ENCODE measurements around the gene HORMAD2.
"Not testable (repeated sequence)": the region's sequence is repeated elsewhere in the genome, so short reads cannot be mapped to it uniquely, and the experiment has no call there.

Gene HORMAD2

GRCh38 chr22:30212363-30212995 is 132.2 kb downstream of the HORMAD2 start:
- no peak for DNase-seq

DNA sequence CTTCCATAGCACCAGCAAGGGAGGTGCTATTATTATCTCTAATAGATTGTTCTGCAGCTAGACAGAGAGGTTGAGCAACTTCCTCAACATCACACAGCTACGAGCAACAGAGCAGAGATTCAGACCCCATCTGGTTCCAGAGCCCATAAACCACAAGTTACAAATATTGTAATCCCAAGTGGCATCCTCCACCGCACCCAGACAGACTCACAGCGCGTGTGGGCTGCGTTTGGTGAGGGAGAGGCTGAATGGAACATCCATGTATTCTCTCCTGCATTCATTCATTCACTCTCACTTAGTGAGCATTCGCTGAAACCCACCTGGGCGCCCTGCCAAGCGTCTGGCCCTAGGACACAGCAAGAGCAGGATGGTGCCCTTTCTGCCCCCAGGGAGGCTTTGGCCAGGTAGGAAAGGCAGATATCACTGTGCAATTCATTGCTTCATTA is 132.8 kb downstream of the HORMAD2 start:
- DNase-seq: no peak

GRCh38 chr22:30214703-30215407 is 134.6 kb downstream of the HORMAD2 start:
- DNase-seq: peak; percentile 51

GRCh38 chr22:30216272-30216671 is 136.0 kb downstream of the HORMAD2 start:
- DNase-seq: not testable (repeated sequence)

- DNase-seq: no peak
These were observed 136.4 kb downstream of the HORMAD2 start for GRCh38 chr22:30216710-30217109.

DNA sequence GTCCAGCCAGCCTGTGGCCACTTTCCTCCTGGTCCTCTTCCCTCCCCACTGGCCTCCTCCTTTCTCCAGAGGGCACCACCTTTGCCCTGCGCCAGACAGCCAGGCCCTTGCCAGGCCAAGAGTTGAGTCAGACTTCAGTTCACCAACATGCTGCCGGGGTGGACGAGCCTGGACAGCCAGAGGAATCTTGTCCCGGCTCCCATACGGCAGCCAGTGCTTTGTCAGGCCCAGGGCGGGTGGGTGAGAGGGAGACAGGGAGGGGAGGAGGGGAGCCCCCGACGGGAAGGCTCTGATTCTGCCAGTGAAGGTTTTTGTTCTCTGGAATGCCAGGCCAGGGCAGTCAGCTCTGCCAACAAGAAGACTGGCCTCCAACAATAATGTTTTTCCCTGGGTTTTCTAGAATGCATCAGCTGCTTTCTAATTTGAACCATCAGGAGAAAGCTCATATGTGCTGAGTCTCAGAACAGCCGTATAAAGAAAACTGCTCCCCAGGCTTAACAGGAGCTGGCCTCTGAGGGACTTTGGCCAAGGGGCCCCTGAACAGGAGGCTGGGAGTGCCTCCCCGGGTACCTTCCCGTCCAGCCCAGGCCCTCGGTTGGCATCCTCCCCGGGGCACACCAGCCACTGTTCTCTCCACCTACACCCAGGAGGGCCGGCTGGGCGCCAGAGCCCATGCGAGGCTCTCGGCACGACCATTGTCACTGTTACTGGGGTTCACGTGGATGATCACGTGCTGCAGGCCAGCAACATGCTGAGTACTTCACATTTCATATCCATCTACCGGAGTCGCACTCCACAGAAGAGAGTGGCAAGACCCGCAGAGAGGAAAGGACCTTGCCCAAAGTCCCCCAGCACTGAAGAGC is 137.7 kb downstream of the HORMAD2 start:
- no peak for DNase-seq

DNA sequence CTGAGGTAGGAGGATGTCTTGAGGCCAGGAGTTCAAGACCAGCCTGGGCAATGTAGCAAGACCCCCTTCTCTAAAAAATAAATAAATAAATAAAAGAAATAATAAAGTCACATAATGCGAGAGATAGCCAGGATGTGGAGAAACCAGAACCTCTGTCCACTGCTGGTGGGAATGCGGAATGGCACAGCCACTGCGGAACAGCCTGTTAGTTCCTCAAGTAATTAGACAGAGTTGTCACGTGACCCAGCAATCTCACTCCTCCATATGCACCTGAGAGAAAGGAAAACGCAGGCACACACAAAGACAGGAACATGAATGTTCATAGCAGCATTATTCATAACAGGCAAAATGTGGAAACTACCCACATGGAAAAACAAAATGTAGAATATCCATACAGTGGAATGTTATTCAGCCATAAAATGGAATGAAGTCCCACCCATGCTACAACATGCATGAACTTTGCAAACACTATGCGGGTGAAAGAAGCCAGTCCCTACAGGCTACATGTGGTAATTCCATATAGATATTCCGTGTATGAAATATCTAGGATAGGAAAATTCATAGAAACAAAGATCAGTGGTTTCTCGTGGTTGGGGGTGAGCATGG is 138.9 kb downstream of the HORMAD2 start:
- no peak for DNase-seq

GRCh38 chr22:30219668-30220278 is 139.5 kb downstream of the HORMAD2 start:
- no peak for DNase-seq

DNA sequence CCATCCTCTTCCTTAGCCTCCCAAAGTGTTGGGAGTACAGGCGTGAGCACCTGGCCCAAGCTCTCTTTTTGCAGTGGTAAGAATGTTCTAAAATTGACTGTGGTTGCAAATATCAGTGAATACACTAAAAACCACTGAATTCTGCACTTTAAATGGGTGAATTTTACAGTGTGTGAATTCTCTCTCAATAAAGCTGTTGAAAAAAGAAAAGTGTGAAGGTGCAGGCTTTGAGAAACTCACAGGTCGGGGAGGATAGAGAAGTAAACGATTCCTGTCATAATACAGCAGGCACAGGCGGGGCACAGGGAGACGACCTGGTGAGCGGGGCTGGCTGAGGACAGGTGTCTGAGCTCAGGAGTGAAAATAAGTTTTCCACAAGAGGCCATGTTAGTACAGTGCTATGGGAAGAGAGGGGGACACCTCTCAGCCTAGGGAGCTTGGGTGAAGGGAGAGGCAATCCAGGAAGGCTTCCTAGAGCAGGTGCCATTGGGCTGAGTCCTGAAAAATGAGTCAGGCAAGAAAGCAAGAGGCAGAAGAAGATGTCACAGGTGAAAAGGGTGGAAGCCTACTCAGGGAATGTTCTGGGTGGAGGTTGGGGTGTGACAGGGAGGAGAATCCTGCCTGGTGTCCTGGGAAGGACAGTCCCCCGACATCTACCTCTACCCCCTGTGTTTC is 140.2 kb downstream of the HORMAD2 start:
- no peak for DNase-seq

DNA sequence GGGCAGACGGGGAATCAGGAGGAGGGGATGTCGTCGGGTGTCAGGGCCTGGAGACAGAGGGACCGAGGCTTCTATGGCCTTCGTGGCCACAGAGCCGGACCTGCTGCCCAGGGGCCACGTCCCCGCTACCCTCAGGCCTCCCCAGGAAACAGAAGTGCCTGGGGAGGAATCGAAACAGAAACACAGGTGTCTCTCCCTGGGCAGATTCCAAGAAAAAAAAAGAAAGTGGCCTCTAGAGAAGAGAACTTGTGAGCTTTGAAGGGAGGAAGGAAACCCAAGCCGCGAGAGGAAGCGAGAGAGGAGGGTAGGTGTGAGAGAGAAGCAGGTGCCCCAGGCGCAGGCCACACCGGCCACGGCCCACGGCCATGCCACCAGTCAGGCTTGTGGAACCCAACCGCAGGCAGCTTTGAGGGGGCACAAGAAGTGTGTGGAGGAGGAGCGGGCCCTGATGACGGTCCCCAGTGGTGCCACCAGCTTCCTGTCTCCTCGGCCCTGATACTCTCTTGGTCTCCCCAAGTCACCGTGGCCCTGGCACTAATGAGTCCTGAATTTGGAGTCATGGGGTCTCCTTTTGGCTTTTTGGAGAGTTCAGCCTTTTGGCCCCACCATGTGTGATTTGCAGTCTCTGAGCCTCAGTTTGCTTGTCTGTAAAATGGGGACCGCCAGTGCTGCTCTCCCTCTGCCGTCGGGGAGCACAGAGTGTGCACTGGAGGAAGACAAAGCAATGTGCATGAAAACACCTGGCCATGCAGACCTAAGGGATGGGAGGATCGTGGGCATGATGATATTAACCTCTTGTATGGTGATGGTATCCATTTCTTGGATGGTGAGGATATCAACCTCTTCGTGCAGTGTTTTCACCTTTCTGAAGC is 141.1 kb downstream of the HORMAD2 start:
- DNase-seq: no peak

GRCh38 chr22:30222321-30222720 is 142.1 kb downstream of the HORMAD2 start:
- no peak for DNase-seq

- no peak for DNase-seq
These were observed 143.0 kb downstream of the HORMAD2 start for GRCh38 chr22:30223303-30223702.

DNA sequence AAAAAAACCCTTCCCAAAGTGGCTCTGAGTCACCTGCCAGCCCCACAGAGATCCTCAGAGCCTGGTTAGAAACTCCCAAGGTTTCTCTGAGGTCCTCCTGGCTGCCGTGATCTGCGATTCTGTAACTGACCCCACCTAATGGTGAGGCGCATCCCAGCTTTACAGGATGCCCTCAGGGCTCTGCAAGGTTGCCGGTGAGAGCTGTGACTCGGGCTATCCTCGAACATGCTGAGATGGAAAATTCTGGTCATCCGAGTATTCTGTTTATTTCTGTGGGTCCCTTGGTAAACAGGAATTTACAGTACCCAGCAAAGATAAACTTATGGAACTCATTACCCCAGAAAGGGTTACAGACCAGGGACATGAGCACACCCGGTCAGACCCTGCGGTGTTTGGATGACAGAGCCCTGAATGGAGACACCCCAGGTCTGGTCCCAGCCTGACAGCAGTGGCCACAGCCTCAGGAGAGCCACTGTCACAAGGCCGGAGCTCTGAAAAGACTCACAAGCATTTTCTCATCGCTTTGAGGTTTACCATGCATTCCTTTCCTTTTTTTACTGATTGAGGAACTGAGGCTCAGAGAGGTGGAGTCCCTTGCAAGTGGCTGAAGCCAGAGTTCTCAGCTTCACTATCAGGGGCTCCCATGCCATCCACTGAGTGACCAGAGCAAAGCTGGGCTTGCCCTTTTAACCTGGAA is 144.0 kb downstream of the HORMAD2 start:
- DNase-seq: no peak

DNA sequence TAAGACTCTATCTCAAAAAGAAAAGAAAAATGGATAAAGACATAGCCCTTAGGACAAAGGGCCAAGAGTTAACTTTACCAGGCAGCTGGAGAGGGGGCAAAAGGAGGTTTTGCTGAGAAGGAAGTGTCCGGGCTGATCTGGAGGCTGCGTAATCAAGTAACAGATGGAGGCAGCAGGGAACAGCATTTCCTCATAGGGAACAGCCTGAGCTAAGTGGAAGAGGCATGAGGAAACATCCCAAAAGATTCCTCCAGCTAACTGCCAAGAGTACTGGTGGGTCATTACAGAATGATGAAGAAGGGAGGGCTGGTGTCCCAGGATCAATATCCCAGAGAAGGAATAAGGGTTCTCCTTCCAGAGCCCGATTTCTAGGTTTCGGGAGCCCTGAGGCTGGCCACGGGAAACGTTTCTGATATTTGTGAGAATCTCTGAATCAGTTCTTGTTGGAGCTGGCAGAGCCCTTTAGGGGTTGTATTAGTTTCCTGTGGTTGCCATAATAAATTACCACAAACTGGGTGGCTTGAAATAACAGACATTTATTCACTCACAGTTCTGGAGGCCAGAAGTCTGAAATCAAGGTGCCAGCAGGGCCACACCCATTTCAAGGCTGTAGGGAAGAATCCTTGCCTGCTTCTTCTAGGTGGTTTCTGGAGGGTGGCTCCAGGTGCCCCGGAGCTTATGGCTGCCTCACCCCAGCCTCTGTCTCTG is 145.1 kb downstream of the HORMAD2 start:
- DNase-seq: no peak

- no peak for DNase-seq
These were observed 146.0 kb downstream of the HORMAD2 start for GRCh38 chr22:30226192-30226832.
